Measurements from ENCODE around the gene GAS7. TPM values are rescaled to one million over a fixed set of nuclear protein-coding genes. Genes with fewer than 3 reads are reported as not detected.
A peak's percentile ranks its signal among the peaks of the same experiment; 100 is the strongest.

GAS7 gene
- total and polyA plus RNA-seq, 2 of the 13 experiments (the other 11 are each of a cell fraction or from before 2014, with no cell fraction given), result 1.0 to 5.2 TPM

DNA sequence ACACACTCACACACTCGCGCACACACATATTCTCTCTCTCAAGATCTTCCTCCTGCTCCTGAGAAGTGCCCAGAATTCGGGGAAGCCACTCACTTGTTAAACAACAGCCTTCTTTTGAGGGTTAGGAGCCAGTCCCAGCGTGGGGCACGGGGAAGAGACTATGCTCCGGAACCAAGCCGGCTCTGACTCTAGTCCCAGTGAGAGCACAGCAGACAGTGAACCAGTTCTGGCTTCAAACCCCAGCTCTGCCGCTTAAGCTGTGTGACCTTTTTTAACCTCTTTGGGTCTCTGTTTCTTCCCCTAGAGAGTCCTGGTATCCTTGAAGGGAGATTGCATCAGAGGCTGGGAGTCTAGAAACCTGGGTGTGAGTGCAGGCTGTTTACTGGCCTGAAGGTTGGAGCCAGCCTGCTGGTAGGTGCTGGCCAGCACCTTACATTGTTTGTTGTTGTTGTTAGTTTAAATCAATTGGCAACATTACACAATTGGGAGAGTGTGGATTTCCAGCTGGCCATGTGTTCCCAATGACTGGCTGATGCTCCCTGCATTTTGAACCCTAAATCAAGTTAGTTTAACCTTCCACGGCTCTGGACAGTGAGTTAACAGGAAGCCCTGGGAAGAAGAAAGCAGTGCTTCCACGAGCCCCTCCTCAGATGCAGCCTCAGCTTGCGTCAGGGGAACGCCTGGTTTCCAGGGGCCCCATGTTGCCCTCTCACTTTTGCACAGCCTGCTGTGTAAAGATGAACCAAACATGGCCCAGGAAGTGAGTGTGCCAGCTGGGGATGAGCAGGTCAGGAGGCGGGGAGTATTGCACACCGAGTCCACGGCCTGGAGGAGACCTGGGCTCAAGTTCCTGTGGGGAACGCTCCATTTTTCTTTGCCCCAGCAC is 71.5 kb downstream of the GAS7 start:
- WGBS (ENCODE audit: low lambda C conversion rate), result 26% methylated on average over 13 of the region's 16 CpGs
- Histone ChIP-seq H3K27ac (ENCODE audit: extremely low read length, insufficient read depth, low read length) (no peak overlapping the region), H4K20me1 (ENCODE audit: insufficient read depth, low read length) (no peaks in the 10 kb centered on the region), H3K4me3 (replicated peaks in 1 of 3; ENCODE audit: insufficient read depth in 1 of 3, low read depth in 2 of 3, low read length in 3 of 3) (no peak overlapping the region), H2AFZ (ENCODE audit: low read length) (no peak overlapping the region), H3K79me2 (ENCODE audit: insufficient read depth, low read length) (no peaks in the 10 kb centered on the region), H3K9ac (ENCODE audit: insufficient read depth, low read depth, low read length) (no peak overlapping the region), H3K4me1 (ENCODE audit: insufficient read depth, low read length) (no peaks in the 10 kb centered on the region), H3K9me3 (ENCODE audit: low read length) (no peaks in the 10 kb centered on the region), H3K4me2 (ENCODE audit: low read depth, low read length) (no peak overlapping the region), H3K27me3 (ENCODE audit: control insufficient read depth in 1 of 2, insufficient read depth in 2 of 2, low read length in 2 of 2) (peaks cover 0 to 4% of the 10 kb centered on the region in 2 experiments; a peak in 1 of 5 replicates), H3K36me3 (replicated peaks in 1 of 2; ENCODE audit: control insufficient read depth in 1 of 2, insufficient read depth in 2 of 2, low read length in 2 of 2) (no peaks in the 10 kb centered on the region)
- BruUV-seq (replicated peaks), result no TSS peak
- intact Hi-C loops (cut with micrococcal nuclease; ENCODE audit: unreplicated experiment), result no loop called here
- CTCF ChIA-PET (ENCODE audit: low intra/inter-chr PET ratio, low total read pairs), result no interaction called here
- ATAC-seq, result no peak
- DNase-seq (ENCODE audit: low spot score), result no peak
- no peak for FAIRE-seq
- TF ChIP-seq ZNF768 (CRISPR knock-in tag; IDR thresholded peaks at IDR 0.05) (peak; percentile 69), NFE2L1 (CRISPR knock-in tag; IDR thresholded peaks at IDR 0.05; ENCODE audit: borderline replicate concordance) (no peak)
- POLR2A ChIA-PET, result no interaction called here
- in situ Hi-C loops (cut with HindIII; ENCODE audit: extremely low pct_ligation_motif_present, low pct_unique_long_range_greater_than_20kb), result no loop called here

DNA sequence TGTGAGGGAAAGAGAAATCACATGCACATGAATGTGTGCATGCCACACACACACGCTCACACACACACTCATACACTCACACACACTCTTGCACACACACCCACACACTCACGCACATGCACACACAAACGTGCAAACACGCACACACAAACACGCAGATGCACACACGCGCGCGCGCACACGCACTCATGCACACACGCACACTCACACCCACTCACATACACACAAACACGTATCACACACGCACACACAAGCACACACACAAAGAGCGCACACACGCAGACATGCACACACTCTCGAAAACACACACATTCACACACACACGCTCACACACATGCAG is 72.2 kb downstream of the GAS7 start:
- H4K20me1 ChIP-seq (ENCODE audit: insufficient read depth, low read length), result no peaks in the 10 kb centered on the region
- no peaks in the 10 kb centered on the region for H3K36me3 ChIP-seq (replicated peaks in 1 of 2; ENCODE audit: control insufficient read depth in 1 of 2, insufficient read depth in 2 of 2, low read length in 2 of 2)
- no peak overlapping the region for H3K27ac ChIP-seq (ENCODE audit: extremely low read length, insufficient read depth, low read length)
- POLR2A ChIA-PET, result no interaction called here
- in situ Hi-C loops (cut with HindIII; ENCODE audit: extremely low pct_ligation_motif_present, low pct_unique_long_range_greater_than_20kb), result no loop called here
- H3K4me3 ChIP-seq (replicated peaks in 1 of 3; ENCODE audit: insufficient read depth in 1 of 3, low read depth in 2 of 3, low read length in 3 of 3), result no peak overlapping the region
- no peaks in the 10 kb centered on the region for H3K4me1 ChIP-seq (ENCODE audit: insufficient read depth, low read length)
- H3K4me2 ChIP-seq (ENCODE audit: low read depth, low read length), result no peak overlapping the region
- no peak overlapping the region for H3K9ac ChIP-seq (ENCODE audit: insufficient read depth, low read depth, low read length)
- no peaks in the 10 kb centered on the region for H3K79me2 ChIP-seq (ENCODE audit: insufficient read depth, low read length)
- CTCF ChIA-PET (ENCODE audit: low intra/inter-chr PET ratio, low total read pairs), result no interaction called here
- no peak for ATAC-seq
- intact Hi-C loops (cut with micrococcal nuclease; ENCODE audit: unreplicated experiment), result no loop called here
- peaks cover 0 to 4% of the 10 kb centered on the region in 2 experiments; a peak in 1 of 5 replicates for H3K27me3 ChIP-seq (ENCODE audit: control insufficient read depth in 1 of 2, insufficient read depth in 2 of 2, low read length in 2 of 2)
- WGBS (ENCODE audit: low lambda C conversion rate), result 68% methylated on average over 18 of the region's 18 CpGs
- no peak overlapping the region for H2AFZ ChIP-seq (ENCODE audit: low read length)
- no peak for DNase-seq (ENCODE audit: low spot score)
- H3K9me3 ChIP-seq (ENCODE audit: low read length), result no peaks in the 10 kb centered on the region
- BruUV-seq (replicated peaks), result no TSS peak
- FAIRE-seq, result no peak
- TF ChIP-seq TEAD3 (CRISPR knock-in tag; optimal IDR thresholded peaks at IDR 0.05; ENCODE audit: borderline replicate concordance) (no peak), ZNF251 (CRISPR knock-in tag; IDR thresholded peaks at IDR 0.05) (no peak), FIP1L1 (IDR thresholded peaks at IDR 0.05; ENCODE audit: borderline replicate concordance, insufficient read depth, low read depth, low read length) (no peak), ATRX (CRISPR knock-in tag; IDR thresholded peaks at IDR 0.05; ENCODE audit: borderline replicate concordance) (no peak), HDAC2 (CRISPR knock-in tag; IDR thresholded peaks at IDR 0.05) (no peak), ZKSCAN5 (CRISPR knock-in tag; IDR thresholded peaks at IDR 0.05) (no peak), MLLT10 (CRISPR knock-in tag; IDR thresholded peaks at IDR 0.05) (no peak)
- TF ChIP-seq, protein P1, sequence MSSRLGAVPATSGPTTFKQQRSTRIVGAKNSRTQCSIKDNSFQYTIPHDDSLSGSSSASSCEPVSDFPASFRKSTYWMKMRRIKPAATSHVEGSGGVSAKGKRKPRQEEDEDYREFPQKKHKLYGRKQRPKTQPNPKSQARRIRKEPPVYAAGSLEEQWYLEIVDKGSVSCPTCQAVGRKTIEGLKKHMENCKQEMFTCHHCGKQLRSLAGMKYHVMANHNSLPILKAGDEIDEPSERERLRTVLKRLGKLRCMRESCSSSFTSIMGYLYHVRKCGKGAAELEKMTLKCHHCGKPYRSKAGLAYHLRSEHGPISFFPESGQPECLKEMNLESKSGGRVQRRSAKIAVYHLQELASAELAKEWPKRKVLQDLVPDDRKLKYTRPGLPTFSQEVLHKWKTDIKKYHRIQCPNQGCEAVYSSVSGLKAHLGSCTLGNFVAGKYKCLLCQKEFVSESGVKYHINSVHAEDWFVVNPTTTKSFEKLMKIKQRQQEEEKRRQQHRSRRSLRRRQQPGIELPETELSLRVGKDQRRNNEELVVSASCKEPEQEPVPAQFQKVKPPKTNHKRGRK (CRISPR knock-in tag; IDR thresholded peaks at IDR 0.05), result no peak
- TF ChIP-seq, protein P2, sequence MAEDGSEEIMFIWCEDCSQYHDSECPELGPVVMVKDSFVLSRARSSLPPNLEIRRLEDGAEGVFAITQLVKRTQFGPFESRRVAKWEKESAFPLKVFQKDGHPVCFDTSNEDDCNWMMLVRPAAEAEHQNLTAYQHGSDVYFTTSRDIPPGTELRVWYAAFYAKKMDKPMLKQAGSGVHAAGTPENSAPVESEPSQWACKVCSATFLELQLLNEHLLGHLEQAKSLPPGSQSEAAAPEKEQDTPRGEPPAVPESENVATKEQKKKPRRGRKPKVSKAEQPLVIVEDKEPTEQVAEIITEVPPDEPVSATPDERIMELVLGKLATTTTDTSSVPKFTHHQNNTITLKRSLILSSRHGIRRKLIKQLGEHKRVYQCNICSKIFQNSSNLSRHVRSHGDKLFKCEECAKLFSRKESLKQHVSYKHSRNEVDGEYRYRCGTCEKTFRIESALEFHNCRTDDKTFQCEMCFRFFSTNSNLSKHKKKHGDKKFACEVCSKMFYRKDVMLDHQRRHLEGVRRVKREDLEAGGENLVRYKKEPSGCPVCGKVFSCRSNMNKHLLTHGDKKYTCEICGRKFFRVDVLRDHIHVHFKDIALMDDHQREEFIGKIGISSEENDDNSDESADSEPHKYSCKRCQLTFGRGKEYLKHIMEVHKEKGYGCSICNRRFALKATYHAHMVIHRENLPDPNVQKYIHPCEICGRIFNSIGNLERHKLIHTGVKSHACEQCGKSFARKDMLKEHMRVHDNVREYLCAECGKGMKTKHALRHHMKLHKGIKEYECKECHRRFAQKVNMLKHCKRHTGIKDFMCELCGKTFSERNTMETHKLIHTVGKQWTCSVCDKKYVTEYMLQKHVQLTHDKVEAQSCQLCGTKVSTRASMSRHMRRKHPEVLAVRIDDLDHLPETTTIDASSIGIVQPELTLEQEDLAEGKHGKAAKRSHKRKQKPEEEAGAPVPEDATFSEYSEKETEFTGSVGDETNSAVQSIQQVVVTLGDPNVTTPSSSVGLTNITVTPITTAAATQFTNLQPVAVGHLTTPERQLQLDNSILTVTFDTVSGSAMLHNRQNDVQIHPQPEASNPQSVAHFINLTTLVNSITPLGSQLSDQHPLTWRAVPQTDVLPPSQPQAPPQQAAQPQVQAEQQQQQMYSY (CRISPR knock-in tag; IDR thresholded peaks at IDR 0.05), result no peak
- TF ChIP-seq, protein P3, sequence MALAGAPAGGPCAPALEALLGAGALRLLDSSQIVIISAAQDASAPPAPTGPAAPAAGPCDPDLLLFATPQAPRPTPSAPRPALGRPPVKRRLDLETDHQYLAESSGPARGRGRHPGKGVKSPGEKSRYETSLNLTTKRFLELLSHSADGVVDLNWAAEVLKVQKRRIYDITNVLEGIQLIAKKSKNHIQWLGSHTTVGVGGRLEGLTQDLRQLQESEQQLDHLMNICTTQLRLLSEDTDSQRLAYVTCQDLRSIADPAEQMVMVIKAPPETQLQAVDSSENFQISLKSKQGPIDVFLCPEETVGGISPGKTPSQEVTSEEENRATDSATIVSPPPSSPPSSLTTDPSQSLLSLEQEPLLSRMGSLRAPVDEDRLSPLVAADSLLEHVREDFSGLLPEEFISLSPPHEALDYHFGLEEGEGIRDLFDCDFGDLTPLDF (CRISPR knock-in tag; IDR thresholded peaks at IDR 0.05), result no peak
